ENCODE measurements around the gene SIN3B.

The SIN3B gene

DNA sequence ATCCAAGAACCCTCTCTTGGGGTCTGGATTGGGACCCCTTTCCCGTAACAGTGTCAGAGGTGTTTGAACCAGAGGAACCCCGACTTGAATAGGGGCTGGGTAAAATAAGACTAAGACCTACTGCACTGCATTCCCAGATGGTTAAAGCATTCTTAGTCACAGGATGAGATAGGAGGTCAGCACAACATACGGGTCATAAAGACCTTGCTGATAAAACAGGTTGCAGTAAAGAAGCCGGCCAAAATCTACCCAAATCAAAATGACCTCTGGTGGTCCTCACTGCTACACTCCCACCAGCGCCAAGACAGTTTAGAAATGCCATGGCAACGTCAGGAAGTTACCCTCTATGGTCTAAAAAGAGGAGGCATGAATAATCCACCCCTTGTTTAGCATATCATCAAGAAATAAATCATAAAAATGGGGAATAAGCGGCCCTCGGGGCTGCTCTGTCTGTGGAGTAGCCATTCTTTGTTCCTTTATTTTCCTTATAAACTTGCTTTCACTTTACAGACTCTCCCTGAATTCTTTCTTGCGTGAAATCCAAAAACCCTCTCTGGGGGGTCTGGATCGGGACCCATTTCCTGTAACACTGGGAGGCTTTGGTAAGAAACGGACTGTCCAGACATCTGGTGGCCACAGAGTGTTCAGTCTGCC, 4.4 kb upstream of the SIN3B start:
- no peak for DNase-seq

- DNase-seq, result peak in 1 of 2 experiments; percentile 7
Measured at GRCh38 chr19:16825312-16826052, 3.7 kb upstream of the SIN3B start.

- DNase-seq, result no peak
Measured at GRCh38 chr19:16829822-16830289, 658 bp downstream of the SIN3B start.

GRCh38 chr19:16830679-16831078, 1.5 kb downstream of the SIN3B start:
- DNase-seq, result no peak

- no peak for DNase-seq
Measured at GRCh38 chr19:16831531-16831930, 2.3 kb downstream of the SIN3B start.

GRCh38 chr19:16834747-16835146, 5.5 kb downstream of the SIN3B start:
- no peak for DNase-seq

GRCh38 chr19:16836115-16837034, 7.2 kb downstream of the SIN3B start:
- DNase-seq, result no peak

- DNase-seq, result no peak
Measured at GRCh38 chr19:16837035-16837362, 7.8 kb downstream of the SIN3B start.

DNA sequence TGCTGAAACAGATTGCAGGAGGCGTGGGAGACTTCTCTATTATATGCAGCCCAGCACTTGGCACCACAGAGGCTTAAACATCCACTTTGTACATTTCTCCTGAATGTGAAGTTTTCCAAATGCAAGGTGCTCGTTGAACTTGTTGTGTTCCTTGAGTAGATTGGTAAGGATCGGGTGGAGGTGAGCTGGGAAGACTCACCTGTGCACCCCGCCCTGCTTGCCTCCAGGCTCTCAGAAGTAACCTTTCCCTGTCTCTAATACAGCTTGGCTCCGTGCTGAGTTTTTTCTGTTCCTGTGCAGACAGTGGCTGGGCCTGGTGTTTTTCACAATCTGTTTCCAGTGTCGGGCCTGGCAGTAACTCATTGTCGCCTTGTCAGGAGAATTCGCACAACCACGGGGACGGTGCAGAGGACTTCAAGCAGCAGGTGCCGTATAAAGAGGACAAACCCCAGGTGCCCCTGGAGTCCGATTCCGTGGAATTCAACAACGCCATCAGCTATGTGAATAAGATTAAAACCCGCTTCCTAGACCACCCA, 12.3 kb downstream of the SIN3B start:
- no peak for DNase-seq

DNA sequence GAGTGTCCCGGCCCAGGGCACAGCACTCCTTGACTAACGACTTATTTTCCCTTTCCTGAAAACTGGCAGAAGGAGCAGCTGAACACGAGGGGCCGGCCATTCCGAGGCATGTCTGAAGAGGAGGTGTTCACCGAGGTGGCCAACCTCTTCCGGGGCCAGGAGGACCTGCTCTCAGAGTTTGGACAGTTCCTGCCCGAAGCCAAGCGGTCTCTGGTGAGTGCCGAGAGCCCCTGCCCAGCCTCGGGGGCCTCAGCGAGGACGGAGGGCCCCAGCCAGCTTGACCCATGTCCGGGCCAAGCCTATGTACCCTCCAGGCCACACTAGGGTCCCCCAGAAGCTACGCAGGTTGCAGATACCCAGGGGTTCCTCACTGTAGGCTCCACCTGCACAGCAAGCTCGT, 17.7 kb downstream of the SIN3B start:
- DNase-seq, result no peak

- no peak for DNase-seq
Measured at GRCh38 chr19:16847430-16847829, 18.2 kb downstream of the SIN3B start.

DNA sequence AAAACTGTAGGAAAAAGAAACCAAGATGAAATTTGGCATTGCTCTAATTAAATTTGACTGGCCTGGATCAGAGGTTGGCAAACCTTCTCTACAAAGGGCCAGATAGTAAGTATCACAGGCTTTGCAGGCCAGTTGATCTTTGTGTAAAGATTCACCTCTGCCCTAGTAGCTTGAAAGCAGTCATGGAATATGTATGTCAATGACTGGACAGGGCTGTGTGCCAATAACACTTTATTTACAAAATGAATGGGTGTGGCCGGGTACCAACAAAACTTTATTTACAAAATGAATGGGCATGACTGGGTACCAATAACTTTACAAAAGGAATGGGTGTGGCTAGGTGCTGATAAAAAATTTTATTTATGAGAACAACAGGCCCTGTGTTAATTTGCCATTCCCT, 20.0 kb downstream of the SIN3B start:
- DNase-seq, result no peak

GRCh38 chr19:16850133-16850532, 20.9 kb downstream of the SIN3B start:
- no peak for DNase-seq

- DNase-seq, result no peak
Measured at GRCh38 chr19:16851031-16851712, 22.0 kb downstream of the SIN3B start.

- DNase-seq, result no peak
Measured at GRCh38 chr19:16853066-16853465, 23.9 kb downstream of the SIN3B start.

DNA sequence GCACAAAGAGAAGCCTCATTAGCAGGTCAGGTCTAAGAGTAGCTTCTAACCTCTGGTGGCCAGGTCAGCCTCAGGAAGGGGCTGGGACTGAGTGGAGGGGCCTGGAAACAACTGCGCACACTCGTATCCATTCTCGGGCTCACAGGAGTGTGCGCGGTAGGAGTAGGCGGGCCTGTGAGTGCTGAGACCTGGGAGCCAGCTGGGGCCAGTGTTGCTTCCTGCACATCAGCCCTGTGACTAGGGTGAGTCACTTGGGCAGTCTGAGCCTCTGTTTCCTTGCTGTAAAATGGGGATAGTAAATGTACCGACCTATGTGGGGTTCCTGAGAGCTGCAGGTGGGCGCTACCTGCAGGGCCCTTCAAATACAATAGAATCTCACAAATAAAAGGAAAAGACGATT, 26.9 kb downstream of the SIN3B start:
- DNase-seq, result no peak

DNA sequence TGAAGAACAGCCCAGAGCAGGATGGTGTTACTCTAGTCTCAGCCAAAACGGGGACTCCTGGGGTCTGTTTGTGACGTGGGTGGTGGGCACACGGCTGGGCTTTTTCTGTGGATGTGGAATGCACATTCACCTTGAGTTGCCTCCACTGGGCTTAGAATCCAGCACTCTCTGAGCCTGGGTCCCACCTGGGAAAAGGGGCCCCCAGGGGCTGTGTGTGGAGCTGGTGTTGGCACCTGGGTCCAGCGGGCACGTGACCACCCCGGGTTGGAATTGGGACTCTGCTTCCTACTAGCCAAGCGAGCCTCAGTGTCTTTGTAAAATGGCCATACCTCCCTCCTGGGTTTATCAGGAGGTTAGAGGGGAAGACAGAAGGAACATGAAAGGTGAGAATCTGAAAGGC, 30.4 kb downstream of the SIN3B start:
- no peak for DNase-seq

GRCh38 chr19:16860118-16860517, 30.9 kb downstream of the SIN3B start:
- DNase-seq, result no peak

DNA sequence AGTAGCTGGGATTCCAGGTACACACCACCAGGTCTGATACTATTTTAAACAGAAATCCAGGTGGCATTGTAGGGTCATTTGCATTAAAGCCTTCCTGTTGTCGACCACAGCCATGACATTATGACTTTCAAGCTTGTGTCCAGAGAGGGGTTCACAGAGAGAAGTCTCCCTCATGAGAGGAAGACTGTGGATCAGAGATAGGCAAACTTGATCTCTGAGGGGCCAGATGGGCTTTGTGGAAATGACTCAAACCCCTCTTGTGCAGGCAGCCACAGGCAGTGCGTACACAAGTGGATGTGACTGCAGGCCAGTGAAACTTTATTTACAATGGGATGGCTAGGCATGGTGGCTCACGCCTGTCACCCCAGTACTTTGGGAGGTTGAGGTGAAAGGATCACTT, 31.8 kb downstream of the SIN3B start:
- peak in 1 of 2 experiments; percentile 5 for DNase-seq

- DNase-seq, result no peak
Measured at GRCh38 chr19:16861834-16862233, 32.6 kb downstream of the SIN3B start.

DNA sequence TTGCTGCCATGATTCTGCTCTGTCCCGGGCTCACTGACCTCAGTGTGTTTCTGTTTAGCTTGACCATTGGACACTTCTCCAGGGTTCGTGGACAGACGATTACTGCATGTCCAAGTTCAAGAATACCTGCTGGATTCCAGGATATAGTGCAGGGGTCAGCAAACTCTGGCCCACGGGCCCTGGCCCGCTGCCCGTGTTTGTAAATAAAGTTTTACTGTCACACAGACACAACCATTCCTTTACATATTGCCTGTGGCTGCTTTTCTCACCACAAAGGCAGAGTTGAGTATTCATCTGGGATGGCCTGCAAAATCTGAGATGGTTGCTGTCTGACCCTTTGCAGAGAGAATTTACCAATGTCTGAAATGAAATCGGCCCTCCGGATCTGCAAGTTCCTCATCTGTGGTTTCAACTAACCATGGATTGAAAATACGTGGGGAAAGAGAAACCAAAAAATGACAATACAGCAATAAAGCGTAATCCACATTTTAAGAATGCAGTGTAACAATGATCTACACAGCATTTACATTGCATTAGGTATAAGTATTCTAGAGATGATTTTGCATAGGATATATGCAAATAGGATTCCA, 33.7 kb downstream of the SIN3B start:
- no peak for DNase-seq

DNA sequence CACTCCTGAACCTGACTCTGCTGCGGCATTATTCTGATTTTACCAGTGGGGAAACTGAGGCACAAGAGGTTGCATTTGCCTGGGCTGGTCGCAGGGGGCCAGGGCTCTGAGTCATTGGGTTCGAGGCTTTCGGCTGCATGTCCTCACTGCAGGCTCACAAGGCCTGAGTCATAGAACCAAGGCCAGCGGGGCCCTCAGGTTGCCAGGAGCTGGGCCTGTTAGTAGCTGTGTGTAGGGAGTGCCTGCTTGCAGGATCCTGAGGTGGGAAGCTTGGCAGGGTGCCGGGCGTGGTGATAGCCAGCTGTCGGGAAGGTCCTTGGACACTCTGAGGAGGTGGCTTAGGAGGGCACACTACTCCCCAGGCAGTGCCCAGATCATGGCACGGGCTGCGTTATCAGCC, 38.0 kb downstream of the SIN3B start:
- no peak for DNase-seq

Measured in NCI-H526 (cell line).